IMR-90 (cell line): ENCODE data around the gene CELA2A. TPM values are rescaled to one million over a fixed set of nuclear protein-coding genes. Genes with fewer than 3 reads are reported as not detected.

Source experiments
- ATAC-seq: fragments of 200-7000 bp; cut with Tn5 transposase; 2 replicates; pipeline ENCODE4 v1.9.1; 2020; ENCODE audit warnings: low read depth, mild to moderate bottlenecking, moderate library complexity
- BruUV-seq: library from RNA; stranded (reverse); fragments of 400-500 nt; replicated peaks from 2 replicates; lab custom pipeline; 2021; lab: Mats Ljungman, UMichigan
- CTCF ChIA-PET: fragments of 300-600 bp; formaldehyde crosslinking; extraction: SDS; loops from one replicate; lab custom pipeline; 2021; ENCODE audit warnings: antibody characterized with exemption; lab: Yijun Ruan, JAX
- POLR2A ChIA-PET: fragments of 300-600 bp; sonication (Branson Sonifier 250); formaldehyde crosslinking; loops from one replicate; lab custom pipeline; 2022; ENCODE audit warnings: antibody characterized with exemption; ENCODE audit not compliant: unreplicated experiment; lab: Charles Lee
- DNase-seq: peaks from one replicate; pipeline ENCODE4 v3.0.0; 2013
- H2AFZ ChIP-seq: replicated peaks from 2 replicates; pipeline ENCODE3; 2013; ENCODE audit warnings: low read length, mild to moderate bottlenecking; ENCODE audit not compliant: poor library complexity
- H2AK5ac ChIP-seq: 2 replicates; pipeline ENCODE4 v1.6.1; 2013; ENCODE audit warnings: low read depth, low read length, inconsistent platforms
- H2AK9ac ChIP-seq: replicated peaks from 2 replicates; pipeline ENCODE3; 2013; ENCODE audit warnings: mild to moderate bottlenecking, low read depth, low read length, moderate library complexity; ENCODE audit not compliant: poor library complexity
- H2BK120ac ChIP-seq: 2 replicates; pipeline ENCODE4 v1.6.1; 2013; ENCODE audit warnings: low read depth, low read length, inconsistent platforms
- H2BK15ac ChIP-seq: 3 replicates; pipeline ENCODE4 v1.6.1; 2013; ENCODE audit warnings: low read depth, low read length, inconsistent platforms
- H2BK20ac ChIP-seq: 2 replicates; pipeline ENCODE4 v1.6.1; 2013; ENCODE audit warnings: low read depth, mild to moderate bottlenecking, inconsistent platforms, low read length, moderate library complexity
- H2BK5ac ChIP-seq: 2 replicates; pipeline ENCODE4 v1.6.1; 2013; ENCODE audit warnings: mild to moderate bottlenecking, low read depth, low read length, inconsistent platforms; ENCODE audit not compliant: poor library complexity, severe bottlenecking
- H3K14ac ChIP-seq: replicated peaks from 2 replicates; pipeline ENCODE4 v1.6.1; 2013; ENCODE audit warnings: low read depth, low read length, inconsistent platforms
- H3K18ac ChIP-seq: 2 replicates; pipeline ENCODE4 v1.6.1; 2013; ENCODE audit warnings: low read depth, low read length, control low read depth
- H3K23ac ChIP-seq: 2 replicates; pipeline ENCODE4 v1.6.1; 2013; ENCODE audit warnings: low read depth, low read length, inconsistent platforms
- H3K27ac ChIP-seq: 2 replicates; pipeline ENCODE4 v1.5.1; 2013; ENCODE audit warnings: mild to moderate bottlenecking, control low read depth, low read length; ENCODE audit not compliant: insufficient read depth
- H3K27me3 ChIP-seq: 2 replicates; pipeline ENCODE4 v1.6.1; 2013; ENCODE audit warnings: low read length; ENCODE audit not compliant: control insufficient read depth, insufficient read depth
- H3K36me3 ChIP-seq: 2 replicates; pipeline ENCODE4 v1.6.1; 2013; ENCODE audit warnings: low read length, mixed read lengths; ENCODE audit not compliant: control insufficient read depth, insufficient read depth
- H3K4ac ChIP-seq: 2 replicates; pipeline ENCODE4 v1.6.1; 2013; ENCODE audit warnings: low read depth, low read length, inconsistent platforms
- H3K4me1 ChIP-seq: 2 replicates; pipeline ENCODE4 v1.6.1; 2013; ENCODE audit warnings: low read length, mixed read lengths; ENCODE audit not compliant: control insufficient read depth, insufficient read depth
- H3K4me2 ChIP-seq: 2 replicates; pipeline ENCODE4 v1.6.1; 2013; ENCODE audit warnings: low read depth, mild to moderate bottlenecking, control low read depth, low read length, moderate library complexity
- H3K4me3 ChIP-seq: 2 replicates; pipeline ENCODE4 v1.5.1; 2013; ENCODE audit warnings: low read depth, mild to moderate bottlenecking, control low read depth, low read length, moderate library complexity; ENCODE audit not compliant: insufficient read depth
- H3K56ac ChIP-seq: 2 replicates; pipeline ENCODE4 v1.6.1; 2013; ENCODE audit warnings: low read length, inconsistent platforms; ENCODE audit not compliant: insufficient read depth; ENCODE audit errors: extremely low read depth
- H3K79me1 ChIP-seq, 2 experiments: 2 replicates each; pipeline ENCODE4 v1.6.1; 2013; ENCODE audit warnings: low read length in 2 of 2, inconsistent platforms in 1 of 2, low read depth in 1 of 2
- H3K9ac ChIP-seq: 2 replicates; pipeline ENCODE4 v1.6.1; 2013; ENCODE audit warnings: low read depth, low read length, control low read depth
- H3K9me1 ChIP-seq: 2 replicates; pipeline ENCODE4 v1.6.1; 2013; ENCODE audit warnings: low read length, inconsistent platforms; ENCODE audit not compliant: insufficient read depth
- H3K9me3 ChIP-seq: 2 replicates; pipeline ENCODE4 v1.6.1; 2013; ENCODE audit warnings: low read length; ENCODE audit not compliant: control insufficient read depth, insufficient read depth
- H4K20me1 ChIP-seq: 2 replicates; pipeline ENCODE4 v1.6.1; 2013; ENCODE audit warnings: low read length, inconsistent platforms; ENCODE audit not compliant: insufficient read depth
- H4K5ac ChIP-seq: 2 replicates; pipeline ENCODE4 v1.6.1; 2013; ENCODE audit warnings: mild to moderate bottlenecking, low read depth, low read length, control low read depth
- H4K8ac ChIP-seq, 2 experiments: 2 replicates each; pipeline ENCODE4 v1.6.1; 2013; ENCODE audit warnings: low read depth in 2 of 2, low read length in 2 of 2, control low read depth in 1 of 2, inconsistent platforms in 1 of 2
- H4K91ac ChIP-seq: 2 replicates; pipeline ENCODE4 v1.6.1; 2013; ENCODE audit warnings: low read depth, low read length, inconsistent platforms; ENCODE audit not compliant: insufficient read depth
- BHLHE40 ChIP-seq: fragments of 150-350 bp; IDR thresholded peaks from 2 replicates; pipeline ENCODE4 v1.6.1; 2016; ENCODE audit warnings: mild to moderate bottlenecking, low read depth, low read length
- POLR2A ChIP-seq: IDR thresholded peaks from 2 replicates; pipeline ENCODE4 v1.6.1; 2012; ENCODE audit warnings: mild to moderate bottlenecking, low read depth, low read length
- RCOR1 ChIP-seq: IDR thresholded peaks from 2 replicates; pipeline ENCODE4 v1.6.1; 2012; ENCODE audit warnings: mild to moderate bottlenecking, low read length, improper control_type of control experiment; ENCODE audit not compliant: insufficient replicate concordance
- RFX5 ChIP-seq: IDR thresholded peaks from 2 replicates; pipeline ENCODE4 v1.8.0; 2012; ENCODE audit warnings: low read depth, mild to moderate bottlenecking, low read length, moderate library complexity
- WGBS, 2 experiments: methylation state at CpG; one replicate each; pipeline versions ENCODE4 v1.1.5 to v1.1.7; 2013; ENCODE audit warnings: missing lambda C conversion rate in 2 of 2; ENCODE audit not compliant: insufficient read length in 1 of 2; ENCODE audit errors: extremely low coverage in 2 of 2; 5-methylcytosine and 5-hydroxymethylcytosine counted together
- dilution Hi-C: fragments of 300-500 bp; cut with HindIII; formaldehyde crosslinking; loops from one replicate; pipeline ENCODE4 v1.14.3; 2018; ENCODE audit warnings: low sequenced_read_pairs; ENCODE audit not compliant: unreplicated experiment
- in situ Hi-C: fragments of 300-500 bp; cut with MboI; formaldehyde crosslinking; loops from 3 replicates; pipeline ENCODE4 v1.14.3; 2019; ENCODE audit warnings: low sequenced_read_pairs, inconsistent platforms, mixed read lengths
- intact Hi-C: fragments of 100-400 bp; cut with micrococcal nuclease; formaldehyde crosslinking; loops from 2 replicates; pipeline ENCODE4 v1.10.0; 2022
- polyA plus RNA-seq, 3 experiments: library from polyadenylated mRNA; depleted of rRNA; stranded (reverse); fragments of >200 nt; gene quantifications; 2 replicates each; pipeline ENCODE4 v1.2.3, GENCODE V29; 2012; ENCODE audit warnings: low replicate concordance in 1 of 3
- total RNA-seq: library from RNA; depleted of rRNA; stranded (reverse); fragments of >200 nt; gene quantifications from 2 replicates; pipeline ENCODE4 v1.2.3, GENCODE V29; 2012

CELA2A gene
- total and polyA plus RNA-seq, 2 of the 4 experiments (the other 2 are of a cell fraction), result not detected

GRCh38 chr1:15448877-15449462 is 7.6 kb upstream of the CELA2A start:
- Histone ChIP-seq H3K9me3 (peaks cover 4% of the 10 kb centered on the region), H4K91ac (no peak overlapping the region), H3K27ac (no peak overlapping the region), H3K36me3 (no peaks in the 10 kb centered on the region), H2BK20ac (no peak overlapping the region), H3K27me3 (peaks cover 20% of the 10 kb centered on the region; the same call in 1 of the 2 replicates), H2AK9ac (no peak overlapping the region), H3K14ac (no peak overlapping the region), H3K18ac (no peak overlapping the region), H2BK15ac (no peak overlapping the region), H2BK5ac (no peak overlapping the region), H4K5ac (no peak overlapping the region), H3K56ac (no peak overlapping the region), H3K9ac (no peak overlapping the region), H2AK5ac (no peak overlapping the region), H3K4me3 (no peak overlapping the region), H3K9me1 (no peaks in the 10 kb centered on the region), H3K23ac (no peak overlapping the region), H3K4me1 (0 out of 2 replicates have a peak, but pooled peaks cover 3% of the 10 kb centered on the region), H2BK120ac (no peak overlapping the region), H2AFZ (no peak overlapping the region), H3K4me2 (no peak overlapping the region), H4K8ac (no peak overlapping the region), H4K20me1 (no peaks in the 10 kb centered on the region), H3K79me1 (no peaks in the 10 kb centered on the region), H3K4ac (no peak overlapping the region)
- intact Hi-C loops (no loop called here), dilution Hi-C loops (no loop called here), in situ Hi-C loops (no loop called here)
- WGBS, 2 experiments, result no CpG with 5 or more reads among the region's 3 CpGs
- TF ChIP-seq RFX5 (no peak), POLR2A (no peak), RCOR1 (no peak), BHLHE40 (no peak)
- BruUV-seq, result no TSS peak
- ATAC-seq, result no peak
- ChIA-PET POLR2A (no interaction called here), CTCF (no interaction called here)
- no peak for DNase-seq
